Activated naive CD4-positive, alpha-beta T cell treated with anti-CD3 and anti-CD28 coated beads, Interleukin-2, amount 50 U/mL, for 16 hours (primary cell): Measurements from ENCODE around the gene SLCO3A1.

Experiments
- DNase-seq: peaks from one replicate; pipeline ENCODE4 v3.0.0-alpha.2; 2020

Gene SLCO3A1

DNA sequence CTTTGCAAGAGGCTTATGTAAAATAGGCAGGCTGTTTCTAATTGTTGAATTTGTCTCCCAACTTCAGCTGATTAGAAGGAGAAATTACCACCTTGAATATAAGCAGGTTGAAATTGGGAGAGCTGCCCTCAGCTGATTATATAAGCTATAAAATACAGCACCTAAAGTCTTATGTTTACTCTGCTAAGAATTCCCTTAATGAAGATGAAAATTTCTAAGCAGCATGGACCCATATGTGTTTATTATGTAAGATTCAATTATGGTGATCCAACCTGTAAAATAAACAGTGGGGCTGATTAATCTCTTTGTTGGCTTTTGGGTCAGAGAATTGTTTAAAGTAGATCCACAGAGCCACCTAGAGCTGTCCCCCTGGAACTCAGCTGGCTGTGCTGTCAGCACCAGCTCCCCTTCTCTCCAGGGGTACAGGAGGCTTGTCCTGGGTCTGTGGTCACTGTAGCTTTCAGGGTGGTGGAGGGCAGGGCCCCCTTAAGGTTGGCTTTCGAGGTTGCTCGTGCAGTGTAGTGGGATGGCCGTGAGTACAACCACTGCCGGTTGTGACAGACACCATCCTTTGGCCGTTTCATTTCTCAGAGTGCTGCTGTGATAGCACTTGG, 9.5 kb downstream of the SLCO3A1 start:
- no peak for DNase-seq

DNA sequence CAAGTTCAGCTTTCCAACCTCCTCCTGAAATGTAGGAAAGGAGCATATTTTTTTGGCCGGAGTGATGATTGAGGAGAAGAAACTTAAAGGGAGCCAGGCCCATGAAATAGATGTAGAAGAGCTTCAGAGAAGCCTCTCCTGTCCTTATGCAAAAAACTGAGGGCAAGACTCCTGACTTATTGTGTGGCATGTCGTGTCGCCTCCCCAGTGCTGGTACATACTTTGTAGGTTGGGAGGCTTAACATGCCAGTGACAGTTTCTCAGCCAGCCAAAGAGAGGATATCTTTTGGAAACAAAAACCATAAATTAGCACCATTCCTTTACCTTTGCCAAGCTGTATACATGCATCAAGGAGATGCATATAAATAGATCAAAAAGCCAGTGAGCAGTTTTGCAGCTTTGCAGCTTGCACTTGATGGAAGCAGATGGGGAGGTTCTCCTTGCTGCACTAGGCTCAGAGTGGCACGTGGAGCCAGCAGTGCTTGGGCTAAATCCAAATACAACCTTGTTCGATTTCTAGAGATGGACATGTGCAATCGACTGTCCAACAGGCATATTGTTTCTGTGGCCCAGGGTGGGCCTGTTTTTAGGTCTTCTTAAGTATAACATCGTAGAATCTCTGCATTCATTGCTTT, 10.2 kb downstream of the SLCO3A1 start:
- no peak for DNase-seq

DNA sequence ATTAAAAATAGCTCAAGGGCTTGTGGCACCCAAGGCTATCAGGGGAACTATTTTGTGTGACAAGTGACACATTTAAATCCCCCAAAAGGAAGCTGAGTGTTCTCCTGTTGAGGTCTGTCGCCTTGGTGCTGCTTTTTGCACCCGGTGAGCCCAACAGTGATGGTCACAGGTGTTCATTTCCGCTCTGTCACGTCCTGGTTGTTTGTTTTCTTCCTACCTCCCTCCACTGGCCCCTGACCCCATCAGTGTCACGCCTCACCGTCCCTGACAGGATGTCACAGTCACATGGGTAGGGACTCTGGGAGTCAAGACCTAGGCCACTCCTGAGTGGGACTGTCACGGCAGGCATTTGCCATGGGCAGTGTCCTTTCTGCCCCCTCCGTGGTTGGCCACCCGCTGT, 11.2 kb downstream of the SLCO3A1 start:
- DNase-seq, result no peak

DNA sequence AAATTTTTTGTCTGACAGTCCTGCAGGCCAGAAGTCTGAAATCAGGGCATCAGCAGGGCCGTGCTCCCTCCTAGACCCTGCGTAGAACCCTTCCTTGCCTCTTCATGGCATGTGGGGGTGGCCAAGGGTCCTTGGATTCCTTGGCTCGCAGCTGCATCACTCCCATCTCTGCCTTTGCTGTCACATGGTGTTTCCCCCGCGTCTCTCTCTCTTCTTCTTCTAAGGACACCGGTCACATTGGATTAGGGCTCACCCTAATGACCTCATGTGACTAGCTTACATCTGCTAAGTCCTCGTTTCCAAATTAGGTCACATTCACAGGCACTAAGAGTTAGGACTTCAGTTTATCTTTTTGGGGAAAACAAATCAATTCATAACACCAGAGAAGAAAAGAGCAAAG, 12.0 kb downstream of the SLCO3A1 start:
- no peak for DNase-seq

DNA sequence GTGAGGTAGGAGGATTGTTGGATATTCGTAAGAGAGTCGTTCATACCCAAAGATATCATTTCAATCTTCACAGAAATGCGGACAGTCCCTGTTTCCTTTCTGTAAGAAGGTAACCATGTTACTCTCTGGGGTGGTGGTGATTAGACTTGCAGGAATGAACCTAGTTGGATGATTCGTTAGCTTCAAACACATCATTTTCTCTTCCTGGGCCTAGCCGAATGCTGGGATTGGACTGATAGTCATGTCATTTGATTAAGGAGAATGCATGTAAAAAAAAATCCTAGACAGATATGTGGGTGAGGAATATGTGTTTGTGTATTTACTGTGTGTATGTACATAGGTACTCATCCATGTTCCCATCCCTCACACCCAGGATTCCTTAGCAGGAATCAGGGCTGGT, 12.4 kb downstream of the SLCO3A1 start:
- DNase-seq, result no peak

DNA sequence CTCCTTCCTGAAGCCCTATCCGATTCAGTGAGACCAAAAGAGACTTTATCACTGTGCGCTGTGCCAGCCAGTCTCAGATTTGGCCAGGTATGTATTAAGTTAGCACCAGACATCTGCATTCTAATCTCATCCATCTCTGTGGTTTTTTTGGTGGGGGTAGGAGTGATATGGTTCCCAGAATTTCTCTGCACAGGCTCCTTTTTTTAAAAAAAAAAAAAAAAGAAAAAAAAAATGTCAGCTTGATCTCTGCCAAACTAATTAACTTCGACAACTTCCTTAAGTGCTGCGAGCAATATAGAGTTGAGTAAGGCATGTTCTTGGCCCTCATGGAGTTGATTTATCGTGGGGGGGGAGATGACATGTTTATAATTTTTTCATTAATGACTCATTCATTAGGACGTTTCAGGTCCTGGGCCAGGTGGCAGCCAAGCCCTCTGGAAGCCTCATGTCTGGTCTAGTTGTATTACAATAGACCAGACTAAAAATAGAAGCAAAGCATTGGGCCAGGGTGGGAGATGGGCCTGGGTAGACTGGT, 12.9 kb downstream of the SLCO3A1 start:
- DNase-seq, result no peak

DNA sequence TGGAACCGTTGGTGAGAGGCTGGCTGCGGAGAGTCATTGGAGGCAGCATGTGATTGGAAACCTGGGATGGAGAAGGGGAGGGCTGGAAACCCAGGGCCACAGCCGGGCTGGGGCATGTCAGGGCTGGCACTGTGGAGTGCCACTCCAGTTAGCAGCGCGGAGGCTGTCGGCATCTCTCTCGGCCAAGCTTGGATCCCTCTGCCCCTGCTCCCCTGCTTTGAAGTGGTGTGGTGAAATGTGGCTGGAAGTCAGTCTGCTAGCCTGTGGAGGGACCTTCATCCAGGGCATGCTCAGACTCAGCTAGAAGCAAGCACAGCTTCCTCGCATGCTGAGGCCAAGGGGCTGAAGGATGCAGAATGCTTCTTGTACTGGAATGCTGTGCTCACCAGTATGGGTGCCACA, 13.5 kb downstream of the SLCO3A1 start:
- no peak for DNase-seq

DNA sequence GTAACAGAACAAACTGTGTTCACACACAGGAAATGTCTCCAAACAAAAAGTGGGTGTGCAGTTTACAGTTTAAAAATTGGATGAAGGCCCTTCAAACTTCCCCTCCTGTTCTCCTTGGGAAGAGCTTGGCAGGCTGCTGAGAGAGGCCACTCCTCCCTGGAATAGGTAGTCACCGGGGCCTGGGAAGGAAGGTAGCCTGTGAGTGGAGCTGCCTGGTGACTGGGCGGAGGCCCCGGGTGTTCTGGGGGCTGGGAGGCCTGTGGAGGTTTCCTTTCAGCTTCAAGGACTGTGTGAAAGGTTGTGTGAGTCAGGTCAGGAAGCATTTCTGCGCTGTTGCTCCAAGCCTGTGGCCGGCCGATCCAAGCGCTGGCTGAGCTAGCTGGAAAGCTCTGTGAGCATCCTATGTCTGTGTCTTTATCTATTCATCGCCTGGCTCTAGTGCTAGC, 14.1 kb downstream of the SLCO3A1 start:
- DNase-seq, result no peak

DNA sequence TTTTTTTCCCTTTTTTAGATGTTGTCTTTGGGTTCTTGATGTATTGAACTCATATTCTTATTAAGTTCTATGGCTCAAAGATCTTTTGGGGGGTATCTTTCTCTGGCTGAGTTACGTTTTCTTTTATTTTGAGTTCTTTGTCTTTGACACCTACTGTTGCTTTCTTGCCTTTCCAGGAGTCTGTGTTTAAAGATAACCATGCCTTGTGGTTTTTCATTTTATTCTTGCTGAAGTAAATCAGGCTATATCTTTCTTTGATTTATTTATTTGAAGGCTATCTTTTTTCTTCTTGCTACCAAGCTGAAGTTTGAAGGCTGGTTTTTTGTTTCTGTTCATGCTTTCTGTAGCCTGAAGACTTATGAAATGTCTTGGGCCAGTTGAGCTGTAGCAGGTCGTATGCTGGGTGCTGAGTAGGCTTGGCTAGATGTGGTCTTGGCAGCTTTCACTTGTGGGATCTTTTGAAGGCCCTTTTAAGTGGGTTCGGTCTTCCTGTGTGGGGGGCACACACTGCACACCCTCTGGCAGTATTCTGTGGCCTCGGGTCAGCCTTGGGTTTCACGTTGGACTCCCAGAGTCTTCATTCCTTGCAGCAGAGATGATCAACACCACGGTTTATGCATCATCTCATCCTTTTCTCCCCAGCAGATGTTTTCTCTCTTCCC, 17.5 kb downstream of the SLCO3A1 start:
- no peak for DNase-seq

DNA sequence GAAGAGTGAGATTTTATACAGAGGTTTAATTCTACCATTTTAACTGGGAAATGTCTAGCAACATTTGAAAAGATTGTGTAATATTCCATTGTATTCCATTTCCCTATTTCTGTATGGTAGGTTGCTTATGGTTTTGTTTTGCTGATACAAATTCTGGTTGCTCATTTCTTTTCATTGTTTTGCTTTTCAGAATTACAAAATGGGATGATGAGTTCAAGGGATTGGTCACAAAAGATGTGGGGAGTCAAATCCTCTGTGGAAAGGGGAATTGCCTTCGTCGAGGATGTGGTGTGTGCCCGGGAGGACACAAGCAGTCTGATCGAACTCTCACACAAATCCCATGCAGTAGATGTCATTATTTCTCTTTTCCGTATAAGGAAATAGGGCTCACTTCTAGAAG, 18.3 kb downstream of the SLCO3A1 start:
- no peak for DNase-seq

DNA sequence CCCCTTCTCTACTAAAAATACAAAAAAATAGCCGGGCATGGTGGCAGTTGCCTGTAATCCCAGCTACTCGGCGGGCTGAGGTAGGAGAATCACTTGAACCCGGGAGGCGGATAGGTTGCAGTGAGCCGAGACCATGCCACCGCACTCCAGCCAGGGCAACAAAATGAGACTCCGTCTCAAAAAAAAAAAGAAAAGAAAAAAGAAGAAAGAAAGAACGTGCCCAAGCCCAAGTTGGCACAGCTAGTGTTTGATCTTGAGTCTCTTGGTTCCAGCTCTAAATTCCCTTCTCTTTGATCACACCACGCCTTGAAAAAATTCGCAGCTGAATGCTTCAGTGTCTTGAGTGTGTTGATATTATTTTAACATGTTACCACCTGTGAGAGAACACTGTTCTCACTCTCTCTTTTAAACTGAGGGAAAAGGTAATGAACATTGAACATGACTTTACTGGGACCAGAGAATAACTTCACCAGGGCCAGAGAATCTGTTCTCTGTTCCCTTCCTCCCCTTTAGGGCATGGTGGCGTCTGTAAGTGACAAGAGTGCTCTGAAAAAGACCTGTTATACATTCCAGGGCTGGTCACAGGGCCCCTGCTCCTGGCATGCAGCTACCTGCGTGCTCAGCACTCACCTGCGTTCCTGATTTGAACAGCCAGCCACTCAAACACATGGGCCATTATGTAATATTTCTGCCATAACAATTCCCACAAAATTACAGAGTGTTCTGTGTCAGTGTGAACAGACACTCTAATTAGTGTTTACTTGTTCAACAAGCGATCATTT, 19.0 kb downstream of the SLCO3A1 start:
- DNase-seq, result no peak

DNA sequence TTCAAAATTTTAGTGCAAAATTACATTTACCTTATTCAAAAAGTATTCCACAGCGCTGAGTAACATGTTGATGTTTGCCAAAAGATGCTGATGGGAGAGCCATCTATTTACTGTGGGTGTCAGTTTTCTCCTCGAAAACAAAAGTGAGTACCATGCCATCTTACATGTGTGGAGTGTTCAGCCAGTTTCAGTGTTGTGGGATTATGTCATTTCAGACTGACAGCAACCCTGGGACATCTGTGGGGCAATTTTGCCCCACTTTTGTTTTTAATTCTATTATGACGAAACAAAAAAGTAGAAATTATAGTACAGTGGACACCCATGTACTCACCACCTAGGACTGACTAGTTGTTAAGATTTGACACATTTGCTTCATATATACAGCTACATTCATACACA, 19.6 kb downstream of the SLCO3A1 start:
- no peak for DNase-seq

DNA sequence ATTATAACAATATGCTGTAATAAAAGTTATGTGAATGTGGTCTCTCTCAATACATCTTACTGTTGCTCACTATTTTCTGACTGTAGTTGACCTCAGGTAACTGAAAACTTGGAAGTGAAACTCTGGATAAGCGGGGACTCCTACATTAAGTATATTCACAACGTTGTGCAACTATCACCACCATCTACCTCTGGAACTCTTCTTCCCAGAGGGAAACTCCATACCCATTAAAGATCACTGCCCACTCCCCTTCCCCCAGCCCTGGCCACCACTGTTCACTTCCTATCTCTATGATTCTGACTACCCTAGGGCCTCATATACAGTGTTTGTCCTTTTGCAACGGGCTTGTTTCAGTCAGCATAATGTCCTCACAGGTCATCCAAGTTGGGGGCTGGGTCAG, 20.7 kb downstream of the SLCO3A1 start:
- DNase-seq, result no peak

DNA sequence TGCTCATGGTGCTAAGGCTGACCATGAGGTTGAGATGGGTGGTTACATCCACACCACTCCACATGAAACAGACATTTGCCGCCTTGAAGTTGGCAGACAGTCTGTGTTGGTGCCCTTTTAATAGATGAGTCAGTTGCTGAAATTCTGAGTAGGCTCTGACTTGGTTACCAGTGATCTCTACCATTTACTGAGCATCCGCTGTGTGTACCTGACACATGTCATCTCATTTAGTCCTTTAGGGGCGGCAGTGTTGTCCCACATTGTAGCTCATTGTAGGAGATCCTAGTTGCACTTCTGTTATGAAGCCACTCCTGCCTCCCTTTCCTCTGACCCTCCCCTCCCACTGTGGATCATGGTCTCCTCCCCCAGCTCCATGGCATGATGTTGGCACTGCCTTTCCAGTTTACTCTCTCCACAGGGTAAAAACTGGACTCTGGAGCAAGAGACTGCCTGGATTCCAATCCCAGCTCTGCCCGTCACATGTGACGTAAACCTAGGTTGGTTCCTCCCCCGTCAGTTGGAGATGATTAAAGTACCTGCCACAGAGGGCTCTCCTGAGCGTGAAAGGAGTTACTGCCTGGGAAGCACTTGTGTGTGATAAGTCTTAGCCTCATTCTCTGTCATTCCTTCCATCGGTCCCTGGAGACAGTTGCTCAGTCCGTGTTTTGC, 21.6 kb downstream of the SLCO3A1 start:
- no peak for DNase-seq

DNA sequence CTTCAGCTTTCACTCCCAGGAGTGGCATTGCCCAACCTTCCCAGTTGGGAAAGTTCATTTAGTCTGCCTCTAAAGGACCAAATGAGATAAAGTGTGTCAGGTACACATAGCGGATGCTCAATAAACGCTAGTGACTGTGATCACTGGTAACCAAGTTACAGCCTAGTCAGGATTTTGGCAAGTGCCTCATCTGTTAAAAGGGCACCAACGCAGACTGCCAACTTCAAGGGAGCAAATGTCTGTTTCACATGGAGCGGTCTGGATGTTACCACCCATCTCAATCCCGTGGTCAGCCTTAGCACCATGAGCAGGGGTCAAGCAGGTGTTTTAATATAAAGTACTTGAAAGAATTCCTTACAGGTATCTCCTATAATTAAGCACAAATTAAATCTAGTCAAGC, 22.7 kb downstream of the SLCO3A1 start:
- no peak for DNase-seq

DNA sequence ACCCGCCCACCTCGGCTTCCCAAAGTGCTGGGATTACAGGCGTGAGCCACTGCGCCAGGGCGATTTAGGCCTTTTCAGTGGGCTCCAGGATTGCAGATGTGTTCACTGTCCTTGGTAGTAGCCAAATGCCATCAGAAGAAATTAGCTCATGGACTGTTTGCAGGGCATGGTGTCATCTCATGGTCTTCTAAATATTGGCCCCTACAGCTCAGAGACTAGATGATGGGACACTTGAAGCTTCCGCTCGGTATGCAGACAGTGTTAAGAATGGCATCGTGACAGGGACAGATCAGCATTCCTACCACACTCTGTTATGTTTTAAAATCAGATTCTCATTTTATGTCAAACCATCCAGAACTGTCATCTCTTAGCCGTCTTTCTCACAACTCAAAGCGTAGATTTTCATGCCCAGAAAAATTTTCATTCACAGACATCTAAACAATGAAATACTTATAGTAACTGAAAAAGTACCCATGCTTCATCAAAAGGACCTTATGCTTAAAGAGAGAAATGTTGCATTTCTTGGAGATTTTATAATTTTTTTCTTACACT, 24.9 kb downstream of the SLCO3A1 start:
- DNase-seq, result no peak

DNA sequence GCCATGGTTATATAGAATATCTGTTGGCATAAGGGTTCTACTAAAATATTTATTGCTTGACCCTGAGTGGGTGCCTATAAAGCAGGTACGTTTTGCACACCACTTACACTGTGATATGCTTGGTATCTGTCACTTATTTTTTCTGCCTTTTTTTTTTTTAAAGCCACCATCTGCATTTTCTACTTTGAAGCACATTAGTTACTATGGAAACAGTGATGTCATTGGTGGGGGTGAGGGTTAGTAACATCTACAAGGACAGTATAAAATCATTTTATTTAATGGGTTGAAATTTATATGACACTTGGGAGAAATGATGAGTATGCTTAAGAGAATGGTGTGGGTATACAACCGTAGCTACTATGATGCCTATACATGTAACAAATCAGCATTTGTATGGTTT, 25.6 kb downstream of the SLCO3A1 start:
- DNase-seq, result no peak

DNA sequence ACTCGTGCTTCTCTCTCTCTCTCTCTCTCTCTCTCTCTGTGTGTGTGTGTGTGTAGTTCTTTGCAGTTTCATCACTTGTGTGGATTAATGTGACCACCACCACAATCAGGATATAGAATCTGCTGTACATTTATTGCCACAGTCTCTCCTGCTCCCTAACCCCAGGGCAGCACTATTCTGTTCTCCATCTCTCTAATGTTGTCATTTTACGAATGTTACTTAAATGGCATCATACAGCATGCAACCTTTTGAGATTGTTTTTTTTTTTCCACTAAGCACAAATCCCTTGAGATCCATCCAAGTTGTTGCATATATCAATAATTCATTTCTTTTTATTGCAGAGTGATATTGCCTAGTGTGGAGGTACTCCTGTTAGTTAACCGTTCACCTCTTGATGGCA, 26.9 kb downstream of the SLCO3A1 start:
- DNase-seq, result no peak

DNA sequence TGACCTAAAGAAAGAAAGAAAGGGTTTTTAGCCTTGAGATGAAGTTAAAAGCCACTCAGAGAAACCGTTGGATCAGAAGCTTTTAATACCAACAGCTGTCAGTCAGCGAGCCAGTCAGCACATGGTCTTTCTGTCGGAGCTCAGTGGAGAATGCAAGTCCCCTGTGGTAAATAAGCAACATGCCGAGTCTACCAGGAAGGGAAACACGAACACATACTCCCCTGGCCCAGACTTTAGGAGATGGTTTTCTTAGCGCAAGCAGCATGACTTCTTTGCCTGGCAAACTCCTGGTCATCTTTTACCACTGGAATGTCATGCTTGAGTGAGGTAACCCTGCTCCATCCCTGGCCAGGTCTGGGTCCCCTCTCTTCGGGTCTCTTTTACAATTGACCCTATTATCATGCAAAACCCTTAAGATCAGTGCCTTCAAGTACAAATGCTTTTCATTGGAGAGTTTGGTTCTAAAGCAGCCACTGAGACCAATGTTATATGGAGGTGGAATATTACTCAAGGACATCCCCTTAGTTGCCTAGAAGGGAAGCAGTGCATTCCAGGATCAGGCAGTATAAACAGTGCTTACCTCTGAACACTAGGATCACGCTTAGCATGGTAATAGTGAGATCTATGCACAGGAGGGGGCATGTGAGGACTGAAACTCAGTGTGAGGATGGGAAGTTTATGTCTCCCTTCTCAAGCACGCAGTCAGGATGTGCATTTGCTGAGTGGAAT, 28.2 kb downstream of the SLCO3A1 start:
- DNase-seq, result no peak

DNA sequence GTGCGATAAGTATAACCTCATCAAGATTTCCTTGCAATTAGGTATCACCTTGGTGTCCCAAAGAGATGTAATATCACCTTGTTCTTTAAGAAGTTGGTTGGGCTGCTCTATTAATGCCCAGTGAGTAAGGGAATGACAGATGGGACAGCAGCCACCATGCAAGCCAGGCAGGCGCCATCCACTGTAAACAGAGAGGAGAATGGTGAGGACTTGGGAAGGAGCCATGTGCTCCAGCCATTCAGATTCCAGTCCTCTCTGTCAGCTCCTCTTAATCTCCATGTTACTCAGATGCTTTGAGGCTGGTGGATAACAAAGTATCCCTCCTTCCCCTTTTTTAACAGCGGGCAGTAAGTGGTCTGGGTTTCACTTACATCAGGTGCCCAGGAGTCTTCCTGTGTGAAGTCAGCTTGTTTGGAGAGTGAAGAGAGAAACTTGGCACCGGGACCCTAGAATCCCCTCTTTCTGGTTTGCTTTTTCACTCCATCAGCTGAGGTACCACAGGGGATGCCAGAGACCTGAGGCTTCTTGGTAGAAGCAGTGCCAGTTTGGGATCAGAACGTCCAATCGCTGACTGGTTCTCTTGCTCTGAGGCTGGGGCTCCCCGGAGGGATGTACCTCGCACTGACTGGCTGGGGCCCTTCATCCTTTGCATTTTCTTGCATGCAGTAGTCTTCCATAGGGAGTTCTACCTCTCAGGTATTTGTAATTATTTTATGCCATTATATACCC, 29.5 kb downstream of the SLCO3A1 start:
- no peak for DNase-seq

DNA sequence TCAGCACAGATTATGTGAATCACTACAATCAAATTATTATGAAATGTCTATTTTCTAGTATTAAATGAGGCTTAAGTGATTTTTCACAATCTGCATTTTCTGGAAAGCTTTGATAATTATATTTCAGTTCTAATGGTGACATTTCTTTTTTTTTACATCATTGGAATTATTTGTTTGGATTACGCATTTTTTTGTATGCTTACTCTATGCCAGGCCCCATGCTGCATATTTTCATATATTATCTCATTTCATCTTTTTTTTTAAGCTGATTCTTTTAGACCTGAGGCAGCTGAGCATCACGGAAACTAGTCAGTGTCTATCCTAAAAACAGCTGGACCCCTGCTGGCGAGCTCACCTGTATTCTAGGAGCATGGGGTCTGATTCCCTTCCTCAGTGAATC, 31.1 kb downstream of the SLCO3A1 start:
- DNase-seq, result no peak
